CD4-positive, alpha-beta memory T cell (primary cell): Measurements from ENCODE around the gene CEL. TPM values are rescaled to one million over a fixed set of nuclear protein-coding genes. Genes with fewer than 3 reads are reported as not detected.

Source experiments
- CTCF ChIA-PET: fragments of 350-600 bp; sonication (Branson Sonifier 250); formaldehyde crosslinking; loops from one replicate; lab custom pipeline; 2021; ENCODE audit warnings: inconsistent platforms; ENCODE audit not compliant: partially characterized antibody; lab: Charles Lee
- POLR2A ChIA-PET: fragments of 350-600 bp; sonication (Branson Sonifier 250); formaldehyde crosslinking; loops from one replicate; lab custom pipeline; 2021; ENCODE audit not compliant: partially characterized antibody; lab: Charles Lee
- DNase-seq, 5 donors: peaks; one replicate each; pipeline versions ENCODE4 v3.0.0 to v3.0.0-alpha.2; 2020 to 2022; ENCODE audit warnings: mixed read lengths in 1 of 5
- H3K27ac ChIP-seq: one replicate; pipeline ENCODE4 v1.7.0; 2013; ENCODE audit warnings: low read depth, low read length
- H3K27me3 ChIP-seq: 2 replicates; pipeline ENCODE4 v1.7.0; 2013; ENCODE audit warnings: mild to moderate bottlenecking, low read length, moderate library complexity; ENCODE audit not compliant: insufficient read depth
- H3K36me3 ChIP-seq: 2 replicates; pipeline ENCODE4 v1.7.0; 2013; ENCODE audit warnings: mild to moderate bottlenecking, low read length, moderate library complexity; ENCODE audit not compliant: insufficient read depth
- H3K4me1 ChIP-seq: 2 replicates; pipeline ENCODE4 v1.7.0; 2013; ENCODE audit warnings: mild to moderate bottlenecking, low read length, moderate library complexity; ENCODE audit not compliant: insufficient read depth
- H3K4me3 ChIP-seq, 2 donors: one replicate each; pipeline ENCODE4 v1.7.0; 2013; ENCODE audit warnings: low read length in 2 of 2, mild to moderate bottlenecking in 1 of 2
- H3K9me3 ChIP-seq, 2 donors: one replicate each; pipeline ENCODE4 v1.7.0; 2013; ENCODE audit warnings: low read length in 2 of 2, control low read depth in 1 of 2; ENCODE audit not compliant: control insufficient read depth in 1 of 2
- H3K27ac Mint-ChIP-seq, 7 donors: one replicate each; pipeline ENCODE4 v1.8.0; 2020 to 2021; ENCODE audit warnings: mixed read lengths in 7 of 7, mild to moderate bottlenecking in 6 of 7, inconsistent platforms in 3 of 7, moderate library complexity in 3 of 7
- H3K27me3 Mint-ChIP-seq, 2 donors: one replicate each; pipeline ENCODE4 v1.8.0; 2020 to 2021; ENCODE audit warnings: mixed read lengths in 2 of 2
- H3K36me3 Mint-ChIP-seq, 2 donors: one replicate each; pipeline ENCODE4 v1.8.0; 2020 to 2021; ENCODE audit warnings: mixed read lengths in 2 of 2, inconsistent platforms in 1 of 2, mild to moderate bottlenecking in 1 of 2
- H3K4me1 Mint-ChIP-seq, 4 donors: one replicate each; pipeline ENCODE4 v1.8.0; 2020 to 2021; ENCODE audit warnings: mixed read lengths in 4 of 4, mild to moderate bottlenecking in 1 of 4
- H3K4me3 Mint-ChIP-seq, 8 donors: one replicate each; pipeline ENCODE4 v1.8.0; 2020 to 2021; ENCODE audit warnings: mixed read lengths in 8 of 8, mild to moderate bottlenecking in 7 of 8, moderate library complexity in 6 of 8, inconsistent platforms in 3 of 8
- H3K9me3 Mint-ChIP-seq, 8 donors: one replicate each; pipeline ENCODE4 v1.8.0; 2020 to 2021; ENCODE audit warnings: mixed read lengths in 8 of 8, mild to moderate bottlenecking in 5 of 8, inconsistent platforms in 3 of 8, moderate library complexity in 1 of 8
- intact Hi-C: fragments of 100-400 bp; cut with micrococcal nuclease; formaldehyde crosslinking; loops from one replicate; pipeline ENCODE4 v1.15.1; 2023
- polyA plus RNA-seq, 2 donors: library from polyadenylated mRNA; unstranded; fragments of 300-500 nt; fragmentation: Illumina TruSeq; gene quantifications; one replicate each; pipeline ENCODE4 v1.2.3, GENCODE V29; 2021
- total RNA-seq, 2 experiments: library from RNA; stranded (reverse); gene quantifications; one replicate each; pipeline ENCODE4 v1.2.3, GENCODE V29; 2021

Gene CEL
- total and polyA plus RNA-seq, 4 experiments from 2014 or later: 0.15 to 1.6 (median 1.2) TPM; not detected in 1

DNA sequence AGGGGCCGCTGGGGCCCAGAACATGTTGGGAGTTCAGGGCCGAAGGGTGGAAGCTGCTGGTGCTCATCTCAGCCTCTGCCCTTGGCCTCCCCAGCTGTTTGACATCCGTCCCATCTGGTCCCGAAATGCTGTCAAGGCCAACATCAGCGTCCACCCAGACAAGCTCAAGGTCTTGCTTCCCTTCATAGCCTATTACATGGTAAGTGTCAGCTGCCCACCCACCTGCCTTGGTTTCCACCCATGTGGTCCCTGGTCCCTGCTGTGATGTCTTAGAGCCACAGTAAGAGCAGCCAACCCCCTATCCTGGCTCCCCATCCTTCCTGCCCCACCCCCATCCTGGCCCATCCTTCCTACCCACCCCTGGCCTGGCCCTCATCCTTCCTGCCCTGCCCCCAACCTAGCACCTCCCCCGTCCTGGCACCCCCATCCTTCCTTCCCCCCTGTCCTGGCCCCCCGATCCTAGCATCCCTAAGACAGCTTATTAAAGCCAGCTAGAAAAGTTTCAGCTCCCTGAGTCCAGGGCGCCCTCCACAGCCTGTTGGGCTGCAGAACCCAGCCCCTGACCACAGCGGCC is 9.7 kb upstream of the CEL start:
- Mint-ChIP-seq H3K27ac (no peak overlapping the region), H3K27me3 (no peaks in the 10 kb centered on the region), H3K36me3 (peaks cover 35 to 59% of the 10 kb centered on the region in 2 donors), H3K4me1 (peaks cover 0 to 8% (median 2%) of the 10 kb centered on the region in 4 donors), H3K9me3 (no peaks in the 10 kb centered on the region), H3K4me3 (no peak overlapping the region)
- intact Hi-C loops: no loop called here
- H3K4me3 ChIP-seq: no peak overlapping the region
- no peaks in the 10 kb centered on the region for H3K9me3 ChIP-seq
- no peak for DNase-seq
- H3K36me3 ChIP-seq: peaks cover 57% of the 10 kb centered on the region
- POLR2A ChIA-PET: no interaction called here
- no peaks in the 10 kb centered on the region for H3K4me1 ChIP-seq
- CTCF ChIA-PET: interaction anchor here (0.7 kb wide), 1 partner anchor 95 kb away, joined by 4 read pairs; no protein-coding TSS in a partner anchor
- no peaks in the 10 kb centered on the region for H3K27me3 ChIP-seq
- no peak overlapping the region for H3K27ac ChIP-seq

DNA sequence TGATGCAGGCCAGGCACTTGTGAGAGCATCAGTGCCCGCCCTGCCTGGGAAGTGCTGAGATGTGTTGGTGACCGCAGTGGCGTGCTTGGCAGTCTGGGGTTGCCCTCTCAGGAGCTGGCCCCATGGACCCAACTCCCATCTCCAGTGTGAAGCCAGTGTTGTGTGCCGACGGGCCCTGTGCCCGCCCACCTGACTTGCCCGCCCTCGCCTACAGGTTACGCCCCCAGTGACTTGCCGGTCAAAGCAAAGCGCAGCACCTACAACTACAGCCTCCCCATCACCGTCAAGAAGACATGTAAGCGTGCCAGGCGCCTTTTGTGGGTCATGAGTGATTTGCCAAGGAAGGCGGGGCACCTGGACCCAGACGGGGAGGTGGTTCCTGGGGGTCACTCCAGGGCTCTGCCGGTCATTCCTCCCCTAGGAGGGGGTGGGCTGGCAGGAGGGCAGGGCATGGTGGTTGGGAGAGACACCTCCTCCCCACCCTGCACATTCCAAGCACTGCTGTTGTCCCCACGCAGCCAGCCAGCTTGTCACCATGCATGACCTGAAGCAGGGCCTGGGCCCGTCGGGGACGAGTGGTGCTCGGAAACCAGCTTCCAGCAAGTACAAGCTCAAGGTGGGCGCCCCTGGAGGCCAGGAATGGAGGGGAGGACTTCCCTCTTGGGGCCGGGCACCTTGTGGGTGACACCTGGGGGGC is 7.4 kb upstream of the CEL start:
- peaks cover 58% of the 10 kb centered on the region for H3K36me3 ChIP-seq
- no peak overlapping the region for H3K4me3 ChIP-seq
- Mint-ChIP-seq H3K4me1 (peaks cover 10 to 27% (median 17%) of the 10 kb centered on the region in 4 donors), H3K36me3 (peaks cover 35 to 64% of the 10 kb centered on the region in 2 donors), H3K9me3 (no peaks in the 10 kb centered on the region), H3K27ac (peak overlapping the region in 2 of 7 donors; percentile 19 to 29), H3K4me3 (no peak overlapping the region), H3K27me3 (no peaks in the 10 kb centered on the region)
- no peaks in the 10 kb centered on the region for H3K9me3 ChIP-seq
- CTCF ChIA-PET: no interaction called here
- no peak for DNase-seq
- POLR2A ChIA-PET: no interaction called here
- H3K27me3 ChIP-seq: no peaks in the 10 kb centered on the region
- intact Hi-C loops: no loop called here
- H3K4me1 ChIP-seq: peaks cover 10% of the 10 kb centered on the region
- no peak overlapping the region for H3K27ac ChIP-seq

DNA sequence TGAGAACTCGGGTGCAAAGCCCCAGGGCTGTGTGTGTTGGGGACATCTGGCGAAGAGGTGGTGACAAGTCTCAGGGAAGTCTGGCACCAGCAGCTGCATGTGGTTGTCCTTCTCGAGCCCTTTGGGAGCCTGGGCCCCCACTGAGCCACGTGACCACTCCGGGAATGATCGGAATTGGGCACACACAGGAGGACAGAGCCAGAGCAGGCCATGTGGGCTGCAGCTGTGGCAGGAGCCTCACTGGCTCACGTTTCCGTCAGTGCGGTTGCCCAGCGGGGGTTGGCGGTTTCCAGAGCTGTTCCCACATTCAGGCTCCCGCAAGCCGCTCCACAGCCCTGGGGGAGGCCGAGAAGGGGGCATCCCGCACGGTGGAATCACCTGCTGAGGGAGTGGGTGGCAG is 6.8 kb upstream of the CEL start:
- no peaks in the 10 kb centered on the region for H3K27me3 ChIP-seq
- Mint-ChIP-seq H3K9me3 (no peaks in the 10 kb centered on the region), H3K36me3 (peaks cover 29 to 58% of the 10 kb centered on the region in 2 donors), H3K4me1 (peaks cover 16 to 33% (median 21%) of the 10 kb centered on the region in 4 donors), H3K27ac (no peak overlapping the region), H3K27me3 (no peaks in the 10 kb centered on the region), H3K4me3 (no peak overlapping the region)
- no peak for DNase-seq
- POLR2A ChIA-PET: no interaction called here
- no peaks in the 10 kb centered on the region for H3K9me3 ChIP-seq
- intact Hi-C loops: no loop called here
- peaks cover 55% of the 10 kb centered on the region for H3K36me3 ChIP-seq
- H3K4me1 ChIP-seq: peaks cover 16% of the 10 kb centered on the region
- CTCF ChIA-PET: no interaction called here
- H3K27ac ChIP-seq: no peak overlapping the region
- H3K4me3 ChIP-seq: no peak overlapping the region

DNA sequence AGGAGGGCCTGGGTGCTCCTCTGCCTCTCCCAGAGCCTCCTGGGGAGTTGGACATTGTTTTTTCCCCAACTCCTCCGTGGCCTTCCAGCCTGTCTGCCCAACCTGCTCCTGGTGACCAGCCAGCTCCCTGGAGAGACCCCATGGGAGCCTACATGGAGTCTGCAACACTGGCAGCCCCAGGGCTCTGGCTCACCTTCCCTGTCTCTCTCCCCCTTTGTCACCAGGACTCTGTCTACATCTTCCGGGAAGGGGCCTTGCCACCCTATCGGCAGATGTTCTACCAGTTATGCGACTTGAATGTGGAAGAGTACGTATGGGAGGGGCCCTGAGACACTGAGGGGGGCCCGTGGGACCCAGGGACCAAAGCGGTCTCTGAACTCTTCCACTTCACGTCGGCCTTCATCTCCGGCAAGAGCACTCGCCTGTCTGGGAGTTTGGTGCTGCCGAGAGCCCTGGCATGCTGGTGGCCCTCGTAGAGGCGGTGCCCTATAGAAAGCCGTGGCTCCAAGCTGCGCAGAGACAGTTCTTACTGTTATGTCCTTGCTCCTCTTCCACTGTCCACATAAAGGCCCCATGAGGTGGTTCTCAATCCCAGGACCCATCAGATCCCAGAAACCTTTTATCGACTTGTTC is 5.9 kb upstream of the CEL start:
- Histone ChIP-seq H3K27ac (no peak overlapping the region), H3K27me3 (no peaks in the 10 kb centered on the region), H3K4me3 (no peak overlapping the region), H3K36me3 (peaks cover 48% of the 10 kb centered on the region), H3K4me1 (peaks cover 20% of the 10 kb centered on the region), H3K9me3 (no peaks in the 10 kb centered on the region)
- H3K36me3 Mint-ChIP-seq: peaks cover 25 to 52% of the 10 kb centered on the region in 2 donors
- H3K9me3 Mint-ChIP-seq: no peaks in the 10 kb centered on the region
- peaks cover 18 to 38% (median 24%) of the 10 kb centered on the region in 4 donors for H3K4me1 Mint-ChIP-seq
- POLR2A ChIA-PET: no interaction called here
- intact Hi-C loops: no loop called here
- peak overlapping the region in 1 of 7 donors; percentile 10 for H3K27ac Mint-ChIP-seq
- no peaks in the 10 kb centered on the region for H3K27me3 Mint-ChIP-seq
- DNase-seq: no peak
- no peak overlapping the region for H3K4me3 Mint-ChIP-seq
- CTCF ChIA-PET: no interaction called here

DNA sequence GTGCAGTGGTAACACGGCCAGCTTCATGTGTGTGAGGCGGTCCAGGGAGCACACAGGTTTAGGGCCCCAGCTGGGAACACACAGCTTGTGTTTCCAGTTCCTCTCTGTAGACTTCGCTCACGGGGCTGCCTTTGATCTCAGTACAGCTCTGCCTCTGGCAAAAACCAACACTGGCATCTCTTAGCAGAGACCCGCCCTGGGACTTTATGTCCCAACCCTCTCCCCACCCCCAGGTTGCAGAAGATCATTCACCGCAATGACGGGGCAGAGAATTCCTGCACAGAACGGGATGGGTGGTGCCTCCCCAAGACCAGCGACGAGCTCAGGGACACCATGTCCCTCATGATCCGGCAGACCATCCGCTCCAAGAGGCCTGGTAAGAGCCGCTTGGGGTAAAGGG is 5.2 kb upstream of the CEL start:
- Histone ChIP-seq H3K27ac (no peak overlapping the region), H3K4me1 (peaks cover 20% of the 10 kb centered on the region), H3K4me3 (no peak overlapping the region), H3K36me3 (peaks cover 42% of the 10 kb centered on the region), H3K27me3 (no peaks in the 10 kb centered on the region), H3K9me3 (no peaks in the 10 kb centered on the region)
- Mint-ChIP-seq H3K27me3 (no peaks in the 10 kb centered on the region), H3K4me1 (peaks cover 18 to 38% (median 24%) of the 10 kb centered on the region in 4 donors), H3K9me3 (no peaks in the 10 kb centered on the region), H3K4me3 (no peak overlapping the region), H3K36me3 (peaks cover 23 to 46% of the 10 kb centered on the region in 2 donors), H3K27ac (peak overlapping the region in 2 of 7 donors; percentile 37 to 70)
- DNase-seq: no peak
- CTCF ChIA-PET: no interaction called here
- POLR2A ChIA-PET: interaction anchor here (0.7 to 1.0 kb wide), 2 partner anchors 25 to 88 kb away, joined by 3 to 4 read pairs; no protein-coding TSS in a partner anchor
- intact Hi-C loops: no loop called here

DNA sequence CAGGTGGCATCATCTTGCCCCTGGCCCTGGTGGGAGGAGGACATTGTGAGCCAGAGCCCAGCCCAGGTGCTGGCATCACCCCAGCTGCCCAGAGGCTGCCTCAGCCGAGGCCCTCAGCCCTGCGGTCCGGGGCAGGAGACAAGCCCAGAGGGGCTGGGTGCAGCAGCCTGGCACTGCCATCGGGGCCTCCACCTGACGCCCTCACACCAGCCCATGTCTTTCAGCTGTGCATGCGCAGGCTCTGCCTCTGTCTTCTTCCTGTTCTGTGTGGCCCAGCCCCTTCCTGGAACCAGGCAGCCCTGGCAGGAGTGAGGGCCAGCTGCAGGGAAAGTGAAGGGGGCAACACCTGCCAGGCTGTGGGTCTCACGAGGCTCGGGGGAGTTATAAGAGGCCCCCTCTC is 4.8 kb upstream of the CEL start:
- Histone ChIP-seq H3K4me1 (peaks cover 20% of the 10 kb centered on the region), H3K27ac (no peak overlapping the region), H3K9me3 (no peaks in the 10 kb centered on the region), H3K36me3 (peaks cover 37% of the 10 kb centered on the region), H3K27me3 (no peaks in the 10 kb centered on the region), H3K4me3 (no peak overlapping the region)
- H3K36me3 Mint-ChIP-seq: peaks cover 18 to 44% of the 10 kb centered on the region in 2 donors
- no peak overlapping the region for H3K4me3 Mint-ChIP-seq
- CTCF ChIA-PET: interaction anchor here (1.3 kb wide), 1 partner anchor 46 kb away, joined by 3 read pairs; no protein-coding TSS in a partner anchor
- POLR2A ChIA-PET: interaction anchor here (0.7 to 1.0 kb wide), 2 partner anchors 26 to 87 kb away, joined by 3 to 4 read pairs; no protein-coding TSS in a partner anchor
- H3K9me3 Mint-ChIP-seq: no peaks in the 10 kb centered on the region
- H3K4me1 Mint-ChIP-seq: peaks cover 18 to 38% (median 24%) of the 10 kb centered on the region in 4 donors
- no peak for DNase-seq
- no peaks in the 10 kb centered on the region for H3K27me3 Mint-ChIP-seq
- no peak overlapping the region for H3K27ac Mint-ChIP-seq
- intact Hi-C loops: no loop called here

DNA sequence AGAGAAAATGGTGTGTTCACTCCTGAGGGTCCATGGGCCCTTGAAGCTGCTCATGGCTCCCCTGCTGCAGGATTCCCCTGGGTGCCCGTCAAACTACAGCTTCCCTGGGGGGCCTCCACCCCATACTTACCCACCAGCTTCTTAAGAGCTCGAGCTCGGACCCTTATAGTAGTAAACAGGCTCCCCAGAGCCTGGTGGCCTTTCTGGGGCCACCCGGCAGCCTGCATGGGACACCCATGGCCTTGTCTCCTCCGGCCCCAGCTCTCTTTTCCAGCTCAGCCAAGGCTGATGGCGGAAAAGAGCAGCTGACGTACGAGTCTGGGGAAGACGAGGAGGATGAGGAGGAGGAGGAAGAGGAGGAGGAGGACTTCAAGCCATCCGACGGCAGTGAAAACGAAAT is 4.2 kb upstream of the CEL start:
- peaks cover 36% of the 10 kb centered on the region for H3K36me3 ChIP-seq
- H3K4me1 Mint-ChIP-seq: peaks cover 18 to 38% (median 24%) of the 10 kb centered on the region in 4 donors
- H3K4me3 ChIP-seq: no peak overlapping the region
- DNase-seq: no peak
- H3K27me3 Mint-ChIP-seq: no peaks in the 10 kb centered on the region
- peaks cover 20% of the 10 kb centered on the region for H3K4me1 ChIP-seq
- POLR2A ChIA-PET: interaction anchor here (1.0 kb wide), 1 partner anchor 87 kb away, joined by 4 read pairs; no protein-coding TSS in a partner anchor
- H3K27ac ChIP-seq: no peak overlapping the region
- H3K36me3 Mint-ChIP-seq: peaks cover 18 to 40% of the 10 kb centered on the region in 2 donors
- no peaks in the 10 kb centered on the region for H3K9me3 Mint-ChIP-seq
- no peaks in the 10 kb centered on the region for H3K9me3 ChIP-seq
- no peaks in the 10 kb centered on the region for H3K27me3 ChIP-seq
- peak overlapping the region in 3 of 7 donors; percentile 1 to 56 (median 37) for H3K27ac Mint-ChIP-seq
- H3K4me3 Mint-ChIP-seq: no peak overlapping the region
- intact Hi-C loops: no loop called here
- CTCF ChIA-PET: interaction anchor here (1.3 kb wide), 1 partner anchor 46 kb away, joined by 3 read pairs; no protein-coding TSS in a partner anchor
